GM13977 (cell line): ENCODE data around the gene ATF6B.

Experiments
- DNase-seq: peaks from one replicate; pipeline ENCODE4 v3.0.0; 2012; ENCODE audit warnings: low spot score
- CTCF ChIP-seq: IDR thresholded peaks from 2 replicates; pipeline ENCODE4 v1.5.1; 2012; ENCODE audit warnings: mild to moderate bottlenecking, control low read depth; ENCODE audit not compliant: insufficient read depth; ENCODE audit errors: extremely low read depth, missing control alignments
- in situ Hi-C: fragments of 300-500 bp; cut with MboI; formaldehyde crosslinking; loops from one replicate; pipeline ENCODE4 v1.12.0; 2022; ENCODE audit warnings: low sequenced_read_pairs, low pct_unique_long_range_greater_than_20kb, mixed read lengths, inconsistent platforms; ENCODE audit not compliant: unreplicated experiment

The ATF6B gene

GRCh38 chr6:32154514-32155161 is 26.6 kb upstream of the ATF6B start:
- in situ Hi-C loops = no loop called here
- TF ChIP-seq CTCF = peak; percentile 68
- DNase-seq = peak; percentile 88

- TF ChIP-seq CTCF = no peak
- DNase-seq = peak; percentile 66
- in situ Hi-C loops = no loop called here
Measured at GRCh38 chr6:32153564-32154513, 25.8 kb upstream of the ATF6B start, which contains the start of gene PPT2. Gene PPT2, plus strand, starts transcription at chr6:32154141. Its CDS starts 454 bp downstream, at chr6:32154595.

GRCh38 chr6:32152769-32153563 is 24.9 kb upstream of the ATF6B start:
- no peak for DNase-seq

GRCh38 chr6:32151863-32152768 is 24.1 kb upstream of the ATF6B start, which contains the start of gene PRRT1:
Gene PRRT1, minus strand, starts transcription at chr6:32151939. Its CDS starts 112 bp downstream, at chr6:32151827.
- no peak for TF ChIP-seq CTCF
- in situ Hi-C loops = no loop called here
- DNase-seq = no peak

More at GRCh38 chr6:32152769-32153563, 24.9 kb upstream of the ATF6B start:
- in situ Hi-C loops = no loop called here
- no peak for TF ChIP-seq CTCF

GRCh38 chr6:32151181-32151862 is 23.3 kb upstream of the ATF6B start:
- no peak for TF ChIP-seq CTCF
- DNase-seq = no peak

More at GRCh38 chr6:32151181-32151862, 23.3 kb upstream of the ATF6B start:
- in situ Hi-C loops = no loop called here
